HepG2 (cell line): ENCODE results near the gene PDZRN4. TPM values are rescaled to one million over a fixed set of nuclear protein-coding genes. Genes with fewer than 3 reads are reported as not detected.

ENCODE experiments used
- ATAC-seq: fragments of 200-7000 bp; cut with Tn5 transposase; 3 replicates; pipeline ENCODE4 v1.9.1; 2020; ENCODE audit warnings: mild to moderate bottlenecking, moderate library complexity
- BruUV-seq: library from RNA; stranded (reverse); fragments of 400-500 nt; replicated peaks from 2 replicates; lab custom pipeline; 2021; lab: Mats Ljungman, UMichigan
- CTCF ChIA-PET: fragments of 300-600 bp; formaldehyde crosslinking; extraction: SDS; loops from one replicate; lab custom pipeline; 2021; ENCODE audit warnings: low total read pairs, inconsistent platforms, low intra/inter-chr PET ratio; lab: Yijun Ruan, JAX
- POLR2A ChIA-PET: fragments of 350-600 bp; sonication (Branson Sonifier 250); formaldehyde crosslinking; loops from one replicate; lab custom pipeline; 2020; ENCODE audit warnings: antibody characterized with exemption, inconsistent platforms; lab: Yijun Ruan, JAX
- DNase-seq: peaks from one replicate; pipeline ENCODE4 v3.0.0-alpha.2; 2015; ENCODE audit warnings: low spot score
- FAIRE-seq: peaks from 3 replicates; lab custom pipeline; 2011; peaks lifted over from hg19 to GRCh38; lab: Jason Lieb, UNC
- H2AFZ ChIP-seq: one replicate; pipeline ENCODE4 v1.6.1; 2011; ENCODE audit warnings: low read length, inconsistent platforms
- H3K27ac ChIP-seq: fragments of 300-600 bp; 3 replicates; pipeline ENCODE4 v1.8.0; 2011; ENCODE audit warnings: mixed run types, mild to moderate bottlenecking, mixed read lengths, low read length, inconsistent platforms; ENCODE audit not compliant: insufficient read depth; ENCODE audit errors: extremely low read length
- H3K27me3 ChIP-seq, 2 experiments: fragments of 200-600 bp in 1 of 2; 2 replicates in 1 of 2; 3 replicates in 1 of 2; pipeline versions ENCODE4 v1.6.0 to v1.8.0; 2011; ENCODE audit warnings: low read length in 2 of 2, mild to moderate bottlenecking in 2 of 2, moderate library complexity in 2 of 2, inconsistent platforms in 1 of 2; ENCODE audit not compliant: insufficient read depth in 2 of 2, control insufficient read depth in 1 of 2
- H3K36me3 ChIP-seq, 2 experiments: fragments of 200-600 bp in 1 of 2; replicated peaks in 1 of 2; 2 replicates in 1 of 2; 3 replicates in 1 of 2; pipeline versions ENCODE4 v1.5.1 to v1.8.0; 2011; ENCODE audit warnings: low read length in 2 of 2, inconsistent platforms in 1 of 2; ENCODE audit not compliant: insufficient read depth in 2 of 2, control insufficient read depth in 1 of 2
- H3K4me1 ChIP-seq: 2 replicates; pipeline ENCODE4 v1.5.1; 2012; ENCODE audit warnings: low read length, inconsistent platforms; ENCODE audit not compliant: insufficient read depth
- H3K4me2 ChIP-seq: 2 replicates; pipeline ENCODE4 v1.6.0; 2011; ENCODE audit warnings: low read depth, low read length, inconsistent platforms
- H3K4me3 ChIP-seq, 3 experiments: fragments of 200-600 bp in 1 of 3; sonication (generic), shearing (Covaris generic) in 1 of 3; replicated peaks in 1 of 3; 2 replicates each; pipeline ENCODE4 v1.5.1; 2011 to 2016; ENCODE audit warnings: low read length in 3 of 3, inconsistent platforms in 2 of 3, low read depth in 2 of 3, mild to moderate bottlenecking in 2 of 3, control low read depth in 1 of 3, mixed read lengths in 1 of 3; ENCODE audit not compliant: insufficient read depth in 1 of 3
- H3K79me2 ChIP-seq: one replicate; pipeline ENCODE4 v1.6.1; 2011; ENCODE audit warnings: low read length, inconsistent platforms; ENCODE audit not compliant: insufficient read depth
- H3K9ac ChIP-seq: 2 replicates; pipeline ENCODE4 v1.6.0; 2011; ENCODE audit warnings: mild to moderate bottlenecking, low read depth, low read length, inconsistent platforms; ENCODE audit not compliant: insufficient read depth
- H3K9me3 ChIP-seq: 2 replicates; pipeline ENCODE4 v1.5.1; 2012; ENCODE audit warnings: mild to moderate bottlenecking, low read length
- H4K20me1 ChIP-seq: 2 replicates; pipeline ENCODE4 v1.6.0; 2011; ENCODE audit warnings: inconsistent platforms, mild to moderate bottlenecking, low read length, moderate library complexity; ENCODE audit not compliant: insufficient read depth
- ARID5B ChIP-seq: IDR thresholded peaks from 2 replicates; pipeline ENCODE4 v1.4.0; 2020; ENCODE audit warnings: mild to moderate bottlenecking, missing genetic modification reagents
- CAMTA2 ChIP-seq: sonication (generic); formaldehyde crosslinking; IDR thresholded peaks from 2 replicates; pipeline ENCODE4 v1.4.0; 2020; ENCODE audit warnings: mild to moderate bottlenecking, missing genetic modification reagents, borderline replicate concordance
- ETV5 ChIP-seq: IDR thresholded peaks from 2 replicates; pipeline ENCODE4 v1.6.1; 2018; ENCODE audit warnings: missing biosample characterization, missing genetic modification reagents, inconsistent platforms, borderline replicate concordance
- HNF4G ChIP-seq, 2 experiments: sonication (generic) in 1 of 2; formaldehyde crosslinking in 1 of 2; IDR thresholded peaks; 2 replicates each; pipeline versions ENCODE4 v1.4.0 to v1.6.1; 2011 to 2020; ENCODE audit warnings: borderline replicate concordance in 2 of 2, low read depth in 2 of 2, mild to moderate bottlenecking in 2 of 2, low read length in 1 of 2, missing genetic modification reagents in 1 of 2, moderate library complexity in 1 of 2
- JUND ChIP-seq: sonication (generic); formaldehyde crosslinking; IDR thresholded peaks from 2 replicates; pipeline ENCODE4 v1.8.0; 2022; ENCODE audit warnings: mild to moderate bottlenecking, missing genetic modification reagents
- MEF2D ChIP-seq: sonication (generic); formaldehyde crosslinking; IDR thresholded peaks from 2 replicates; pipeline ENCODE4 v1.5.1; 2020; ENCODE audit warnings: mild to moderate bottlenecking, missing genetic modification reagents
- MTF1 ChIP-seq: sonication (generic); formaldehyde crosslinking; IDR thresholded peaks from 2 replicates; pipeline ENCODE4 v1.5.0; 2020; ENCODE audit warnings: missing genetic modification reagents
- PAF1 ChIP-seq: IDR thresholded peaks from 2 replicates; pipeline ENCODE4 v1.6.1; 2016; ENCODE audit warnings: missing genetic modification reagents, missing compliant biosample characterization
- PBX2 ChIP-seq: IDR thresholded peaks from 2 replicates; pipeline ENCODE4 v1.6.1; 2016; ENCODE audit warnings: control low read depth
- SP140L ChIP-seq: sonication (generic); formaldehyde crosslinking; IDR thresholded peaks from 2 replicates; pipeline ENCODE4 v1.4.0; 2020; ENCODE audit warnings: missing genetic modification reagents, borderline replicate concordance
- TAF15 ChIP-seq: fragments of 200-400 bp; formaldehyde crosslinking; IDR thresholded peaks from one replicate; pipeline ENCODE4 v1.6.1; 2018; ENCODE audit warnings: mild to moderate bottlenecking, low read depth, low read length; ENCODE audit not compliant: poor library complexity, severe bottlenecking
- TARDBP ChIP-seq: sonication (generic); formaldehyde crosslinking; IDR thresholded peaks from 2 replicates; pipeline ENCODE4 v1.8.0; 2022; ENCODE audit warnings: mild to moderate bottlenecking, missing genetic modification reagents
- ZGPAT ChIP-seq: IDR thresholded peaks from 2 replicates; pipeline ENCODE4 v1.6.1; 2016; ENCODE audit warnings: mild to moderate bottlenecking
- ZKSCAN8 ChIP-seq: IDR thresholded peaks from 2 replicates; pipeline ENCODE4 v1.6.1; 2016; ENCODE audit warnings: borderline replicate concordance, missing genetic modification reagents, missing compliant biosample characterization
- ZMYM4 ChIP-seq: sonication (generic); formaldehyde crosslinking; IDR thresholded peaks from 2 replicates; pipeline ENCODE4 v1.8.1; 2023; ENCODE audit warnings: mild to moderate bottlenecking, missing genetic modification reagents
- ZNF576 ChIP-seq: sonication (generic); formaldehyde crosslinking; IDR thresholded peaks from 2 replicates; pipeline ENCODE4 v1.4.0; 2020; ENCODE audit warnings: mild to moderate bottlenecking, missing genetic modification reagents
- WGBS: methylation state at CpG from one replicate; pipeline ENCODE4 v1.1.6; 2017; ENCODE audit warnings: low lambda C conversion rate; 5-methylcytosine and 5-hydroxymethylcytosine counted together
- in situ Hi-C: cut with HindIII; loops from 2 replicates; pipeline ENCODE4 v1.10.0; 2017; ENCODE audit warnings: low pct_unique_long_range_greater_than_20kb; ENCODE audit not compliant: extremely low pct_ligation_motif_present
- intact Hi-C: fragments of 100-400 bp; cut with micrococcal nuclease; formaldehyde crosslinking; loops from one replicate; pipeline ENCODE4 v1.10.0; 2022; ENCODE audit not compliant: unreplicated experiment
- polyA plus RNA-seq, 8 experiments: library from polyadenylated mRNA; depleted of rRNA in 3 of 8; stranded (reverse) in 7 of 8; unstranded in 1 of 8; fragments of >200 nt; fragmentation: Illumina TruSeq in 4 of 8; extraction: Trizol in 4 of 8; gene quantifications; 2 replicates each; pipeline versions ENCODE4 v1.2.1 to v1.2.3, GENCODE V29; 2011 to 2016; ENCODE audit warnings: low read depth in 4 of 8, missing spikeins in 1 of 8, mixed read lengths in 1 of 8; ENCODE audit not compliant: insufficient read depth in 1 of 8
- total RNA-seq, 5 experiments: library from RNA; depleted of rRNA; stranded (reverse); fragments of >200 nt; fragmentation: Illumina TruSeq; extraction: Trizol; gene quantifications; 2 replicates each; pipeline ENCODE4 v1.2.3, GENCODE V29; 2016; ENCODE audit warnings: low read depth in 1 of 5

Gene PDZRN4
- total and polyA plus RNA-seq, 2 of the 13 experiments (the other 11 are each of a cell fraction or from before 2014, with no cell fraction given) = not detected

- no peak for FAIRE-seq
- intact Hi-C loops = no loop called here
Measured at GRCh38 chr12:41234692-41235091, 46.6 kb downstream of the PDZRN4 start.

More at GRCh38 chr12:41234692-41235091, 46.6 kb downstream of the PDZRN4 start:
- ATAC-seq (no peak), DNase-seq (no peak)
- H4K20me1 ChIP-seq = no peaks in the 10 kb centered on the region
- 13% methylated on average over 4 of the region's 4 CpGs for WGBS
- H3K4me3 ChIP-seq = no peak overlapping the region
- in situ Hi-C loops = no loop called here
- H3K4me1 ChIP-seq = no peaks in the 10 kb centered on the region
- no peaks in the 10 kb centered on the region for H3K27me3 ChIP-seq
- POLR2A ChIA-PET = no interaction called here
- TF ChIP-seq HNF4G (IDR thresholded peaks at IDR 0.05; ENCODE audit: borderline replicate concordance, low read depth, low read length) (no peak), HNF4G (CRISPR knock-in tag; IDR thresholded peaks at IDR 0.05; ENCODE audit: borderline replicate concordance, low read depth) (no peak), CAMTA2 (CRISPR knock-in tag) (no peak), JUND (no peak), MTF1 (CRISPR knock-in tag) (no peak), ZGPAT (no peak), PBX2 (CRISPR knock-in tag) (no peak), ARID5B (no peak), ZMYM4 (CRISPR knock-in tag) (no peak), SP140L (CRISPR knock-in tag) (no peak), TAF15 (no peak), MEF2D (CRISPR knock-in tag) (no peak), ZKSCAN8 (CRISPR knock-in tag) (no peak), PAF1 (CRISPR knock-in tag) (no peak), ETV5 (CRISPR knock-in tag) (no peak), TARDBP (CRISPR knock-in tag) (no peak), ZNF576 (no peak)
- no peaks in the 10 kb centered on the region for H3K36me3 ChIP-seq
- H2AFZ ChIP-seq = no peak overlapping the region
- no TSS peak for BruUV-seq
- no peak overlapping the region for H3K9ac ChIP-seq
- H3K4me2 ChIP-seq = no peak overlapping the region
- CTCF ChIA-PET = no interaction called here
- H3K27ac ChIP-seq = no peak overlapping the region
- H3K9me3 ChIP-seq = no peaks in the 10 kb centered on the region
- no peaks in the 10 kb centered on the region for H3K79me2 ChIP-seq
